ENCODE data around the gene ZNF503. TPM values are rescaled to one million over a fixed set of nuclear protein-coding genes. Genes with fewer than 3 reads are reported as not detected.

The ZNF503 gene
- total and polyA plus RNA-seq, 2 donors from 2014 or later = 34.7 to 45.8 TPM

DNA sequence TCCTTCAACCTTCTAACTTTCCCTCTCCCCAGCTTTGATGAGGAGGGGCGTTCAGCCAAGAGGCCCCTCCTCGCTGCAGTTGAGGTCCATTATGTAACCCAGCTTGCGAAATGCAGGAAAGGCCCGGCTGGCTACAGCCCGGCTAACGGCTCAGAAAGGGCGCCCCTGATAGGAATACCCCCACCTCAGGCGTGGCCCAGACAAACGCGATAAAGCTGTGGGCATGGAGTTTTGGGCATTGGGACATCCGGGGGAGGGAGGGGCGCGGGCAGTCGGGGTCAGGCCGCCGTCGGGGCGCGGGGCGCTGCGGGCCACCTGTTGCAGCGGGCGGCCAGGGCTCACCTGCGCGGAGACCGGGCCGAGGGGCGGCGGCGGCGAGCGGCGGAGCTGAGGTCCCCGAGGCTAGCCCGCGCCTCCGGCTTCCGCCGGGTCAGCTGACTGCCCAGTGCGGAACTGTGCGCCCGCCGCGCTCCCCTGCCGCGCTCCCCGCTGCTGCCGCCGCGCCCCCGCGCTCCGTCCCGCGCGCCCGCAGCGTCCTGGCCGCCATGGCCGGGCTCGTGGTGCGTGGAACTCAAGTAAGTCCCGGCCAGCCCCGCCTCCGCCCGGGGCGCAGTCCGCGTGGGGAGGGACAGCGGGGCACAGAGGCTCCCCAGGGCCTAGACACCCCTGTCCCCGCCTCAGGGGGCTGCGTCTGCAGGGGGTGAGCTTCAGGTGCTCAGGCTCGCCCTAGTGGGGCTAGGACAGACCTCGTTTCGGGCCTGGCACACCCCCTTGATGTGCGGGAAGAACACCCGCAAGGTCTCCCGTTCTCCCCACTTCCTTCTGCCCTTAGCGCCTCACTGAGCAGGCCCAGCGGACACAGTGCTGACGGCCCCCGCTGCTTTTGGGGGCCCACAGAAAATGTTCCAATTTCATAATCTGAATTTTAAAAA lies 29.9 kb upstream of the ZNF503 start, which contains the start of gene LRMDA:
Gene LRMDA, plus strand, starts transcription at position 445 of the 932 bp plus-strand sequence.
- no peaks in the 10 kb centered on the region for H3K36me3 ChIP-seq (ENCODE audit: control insufficient read depth in 2 of 3, insufficient read depth in 3 of 3, low read length in 3 of 3)
- FAIRE-seq (no peak), DNase-seq (peak in 4 of 5 donors; percentile 54 to 80 (median 70))
- peak within 1 kb of the TSS in 1 of 3 donors; percentile 63 for H3K9ac ChIP-seq (ENCODE audit: low read length in 3 of 3)
- intact Hi-C loops (cut with DNase I) = no loop called here
- H3K4me3 ChIP-seq (ENCODE audit: low read length in 3 of 3) = peak within 1 kb of the TSS; percentile 41 to 69 (median 55)
- TF ChIP-seq CTCF (IDR thresholded peaks at IDR 0.05; ENCODE audit: borderline replicate concordance, extremely low read depth, insufficient read depth) = no peak
- H3K27me3 ChIP-seq (ENCODE audit: control insufficient read depth, insufficient read depth, low read length) = no peaks in the 10 kb centered on the region
- no peaks in the 10 kb centered on the region for H3K9me3 ChIP-seq (ENCODE audit: control insufficient read depth in 2 of 3, insufficient read depth in 1 of 3, low read length in 3 of 3)
- peak within 1 kb of the TSS; percentile 49 for H3K27ac ChIP-seq (ENCODE audit: low read depth in 2 of 2, low read length in 2 of 2)
- peaks cover 0 to 26% (median 5%) of the 10 kb centered on the region in 3 donors for H3K4me1 ChIP-seq (ENCODE audit: control insufficient read depth in 2 of 3, insufficient read depth in 2 of 3, low read depth in 1 of 3, low read length in 3 of 3)

GRCh38 chr10:75430000-75430763 lies 28.6 kb upstream of the ZNF503 start:
- H3K4me3 ChIP-seq (ENCODE audit: low read length in 3 of 3) = no peak overlapping the region
- peak; percentile 43 to 86 (median 61) for DNase-seq
- FAIRE-seq = no peak
- intact Hi-C loops (cut with DNase I) = no loop called here
- no peaks in the 10 kb centered on the region for H3K9me3 ChIP-seq (ENCODE audit: control insufficient read depth in 2 of 3, insufficient read depth in 1 of 3, low read length in 3 of 3)
- H3K27me3 ChIP-seq (ENCODE audit: control insufficient read depth, insufficient read depth, low read length) = no peaks in the 10 kb centered on the region
- peak overlapping the region; percentile 6 to 49 for H3K27ac ChIP-seq (ENCODE audit: low read depth in 2 of 2, low read length in 2 of 2)
- no peak for TF ChIP-seq CTCF (IDR thresholded peaks at IDR 0.05; ENCODE audit: borderline replicate concordance, extremely low read depth, insufficient read depth)
- peaks cover 0 to 26% (median 5%) of the 10 kb centered on the region in 3 donors for H3K4me1 ChIP-seq (ENCODE audit: control insufficient read depth in 2 of 3, insufficient read depth in 2 of 3, low read depth in 1 of 3, low read length in 3 of 3)
- H3K36me3 ChIP-seq (ENCODE audit: control insufficient read depth in 2 of 3, insufficient read depth in 3 of 3, low read length in 3 of 3) = no peaks in the 10 kb centered on the region
- H3K9ac ChIP-seq (ENCODE audit: low read length in 3 of 3) = no peak overlapping the region

GRCh38 chr10:75429159-75429827 lies 27.7 kb upstream of the ZNF503 start:
- no peak for TF ChIP-seq CTCF (IDR thresholded peaks at IDR 0.05; ENCODE audit: borderline replicate concordance, extremely low read depth, insufficient read depth)
- Histone ChIP-seq H3K36me3 (ENCODE audit: control insufficient read depth in 2 of 3, insufficient read depth in 3 of 3, low read length in 3 of 3) (no peaks in the 10 kb centered on the region), H3K27ac (ENCODE audit: low read depth in 2 of 2, low read length in 2 of 2) (peak overlapping the region in 1 of 2 donors; percentile 45), H3K27me3 (ENCODE audit: control insufficient read depth, insufficient read depth, low read length) (no peaks in the 10 kb centered on the region), H3K9me3 (ENCODE audit: control insufficient read depth in 2 of 3, insufficient read depth in 1 of 3, low read length in 3 of 3) (no peaks in the 10 kb centered on the region), H3K4me3 (ENCODE audit: low read length in 3 of 3) (no peak overlapping the region), H3K9ac (ENCODE audit: low read length in 3 of 3) (no peak overlapping the region), H3K4me1 (ENCODE audit: control insufficient read depth in 2 of 3, insufficient read depth in 2 of 3, low read depth in 1 of 3, low read length in 3 of 3) (peaks cover 0 to 26% (median 5%) of the 10 kb centered on the region in 3 donors)
- FAIRE-seq (no peak), DNase-seq (peak in 1 of 5 donors; percentile 19)
- intact Hi-C loops (cut with DNase I) = no loop called here
